GM15510 (cell line): ENCODE data around the gene GOLGA5.

ENCODE experiments used
- POLR2A ChIP-seq: IDR thresholded peaks from 3 replicates; pipeline ENCODE4 v1.6.1; 2011; ENCODE audit warnings: borderline replicate concordance; ENCODE audit not compliant: insufficient read length; ENCODE audit errors: extremely low read depth

Gene GOLGA5

GRCh38 chr14:92780444-92781232, 13.5 kb upstream of the GOLGA5 start:
- no peak for TF ChIP-seq POLR2A

GRCh38 chr14:92781350-92781749, 12.8 kb upstream of the GOLGA5 start:
- no peak for TF ChIP-seq POLR2A

GRCh38 chr14:92783813-92784431, 10.2 kb upstream of the GOLGA5 start:
- TF ChIP-seq POLR2A: no peak

- TF ChIP-seq POLR2A: no peak
These were observed 8.3 kb upstream of the GOLGA5 start for GRCh38 chr14:92785667-92786426.

DNA sequence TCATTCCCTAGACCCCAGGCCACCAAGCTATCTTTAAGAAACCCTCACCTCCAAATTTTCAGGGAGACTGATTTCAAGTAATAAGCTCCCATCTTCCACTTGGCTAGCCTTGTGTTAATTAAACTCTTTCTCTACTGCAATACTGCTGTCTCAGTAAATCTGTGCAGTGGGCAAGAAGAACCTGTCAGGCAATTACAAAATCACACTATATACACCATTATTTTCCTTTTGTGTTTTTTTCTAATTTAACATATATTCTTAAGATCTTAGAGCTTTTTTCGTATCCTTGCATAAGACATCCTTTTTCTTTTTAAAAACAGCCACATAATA, 7.7 kb upstream of the GOLGA5 start:
- TF ChIP-seq POLR2A: no peak

- no peak for TF ChIP-seq POLR2A
These were observed 6.6 kb upstream of the GOLGA5 start for GRCh38 chr14:92787554-92787953.

GRCh38 chr14:92789457-92790089, 4.5 kb upstream of the GOLGA5 start:
- no peak for TF ChIP-seq POLR2A

GRCh38 chr14:92792885-92793284, 1.2 kb upstream of the GOLGA5 start:
- no peak for TF ChIP-seq POLR2A

DNA sequence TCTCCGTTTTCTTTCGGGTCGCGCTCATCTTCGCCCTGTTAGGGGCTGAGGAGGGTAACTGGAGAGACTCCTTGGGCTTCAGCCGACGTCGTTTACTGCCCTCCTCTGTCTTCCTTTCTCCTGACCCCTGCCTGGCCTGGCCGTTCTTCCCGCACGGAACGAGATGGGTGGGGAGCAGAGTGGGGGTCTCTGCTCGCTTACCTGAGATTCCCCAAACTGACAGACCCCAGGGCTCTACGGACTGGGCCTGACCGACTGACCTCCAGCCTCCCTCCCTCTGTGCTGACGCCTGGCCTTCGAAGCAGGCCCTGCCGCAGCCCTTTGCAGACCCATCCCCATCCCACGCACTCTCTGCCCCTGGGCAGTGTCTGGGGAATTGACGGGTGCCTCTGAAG, 439 bp downstream of the GOLGA5 start:
- TF ChIP-seq POLR2A: no peak

- no peak for TF ChIP-seq POLR2A
These were observed 856 bp downstream of the GOLGA5 start for GRCh38 chr14:92794961-92795360.

DNA sequence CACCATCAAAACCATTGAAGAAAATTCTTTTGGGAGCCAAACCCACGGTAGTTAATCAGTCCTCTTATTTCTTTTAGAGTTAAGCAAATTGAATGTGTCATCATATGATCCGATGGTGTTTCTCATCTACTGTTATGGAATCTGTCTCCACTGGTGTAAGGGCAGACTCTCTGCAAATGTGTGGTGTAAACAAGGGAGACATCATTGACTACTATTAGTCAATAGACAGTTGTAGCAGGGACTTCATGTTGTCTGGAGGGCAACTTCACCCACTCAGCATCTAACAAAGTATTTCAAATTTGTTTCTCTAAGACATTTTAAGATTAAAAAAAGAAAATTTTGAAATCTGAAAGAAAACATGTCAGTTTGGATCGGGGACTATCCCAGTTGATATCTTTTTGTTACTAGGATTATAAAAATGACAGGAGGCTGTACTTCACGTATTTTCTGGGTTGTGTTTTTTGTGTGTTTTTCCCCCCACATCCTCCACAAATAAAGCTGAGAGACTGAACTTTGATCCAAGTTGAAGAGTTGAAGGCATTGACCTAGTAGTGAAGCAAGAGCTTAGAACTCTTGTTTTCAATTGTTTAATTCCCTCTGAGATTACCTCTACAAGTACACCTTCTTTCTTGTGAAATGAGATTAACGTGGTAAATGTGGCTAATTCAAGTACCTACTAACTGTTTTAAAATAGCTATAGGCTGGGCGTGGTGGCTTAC, 4.0 kb downstream of the GOLGA5 start:
- no peak for TF ChIP-seq POLR2A

- no peak for TF ChIP-seq POLR2A
These were observed 4.7 kb downstream of the GOLGA5 start for GRCh38 chr14:92798811-92799210.

DNA sequence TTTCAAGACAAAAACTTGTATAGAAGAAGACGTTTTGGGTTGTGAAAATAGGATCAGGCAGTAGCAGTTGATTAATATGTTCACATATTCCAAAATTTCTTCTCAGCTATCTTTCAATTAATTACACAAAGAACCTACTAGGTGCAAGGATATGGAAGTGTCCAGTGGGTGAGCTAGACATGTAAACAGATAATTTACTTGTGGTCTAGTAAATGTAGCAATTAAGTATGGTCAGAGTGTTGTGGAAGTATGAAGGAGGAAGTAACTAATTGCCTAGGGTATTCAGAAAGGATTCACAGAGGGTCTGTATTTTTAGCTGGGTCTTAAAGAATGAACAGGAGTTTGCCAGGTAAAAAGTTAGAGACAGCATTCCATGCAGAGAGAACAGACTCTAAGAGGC, 5.9 kb downstream of the GOLGA5 start:
- TF ChIP-seq POLR2A: no peak

DNA sequence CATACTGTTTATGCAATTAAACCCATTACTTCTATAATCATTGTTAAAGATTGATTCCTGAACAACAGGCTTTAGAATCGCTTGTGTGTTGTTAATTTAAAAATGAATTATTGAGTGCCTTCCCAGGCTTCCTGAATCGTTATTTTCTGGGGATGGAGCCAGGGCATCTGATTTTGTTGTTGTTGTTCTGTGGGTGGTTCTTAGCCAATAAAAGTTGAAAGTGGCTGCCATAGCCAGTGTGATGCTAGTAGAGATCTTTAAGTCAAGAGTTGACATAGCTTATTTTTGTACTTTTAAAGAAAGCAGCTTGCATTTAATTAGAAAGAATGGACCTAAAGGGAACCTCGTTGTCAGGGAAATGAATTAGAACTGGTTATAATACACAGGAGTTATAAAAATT, 6.4 kb downstream of the GOLGA5 start:
- no peak for TF ChIP-seq POLR2A

GRCh38 chr14:92801917-92802316, 7.8 kb downstream of the GOLGA5 start:
- no peak for TF ChIP-seq POLR2A
